Ascending aorta (tissue), 2 donors: ENCODE measurements around the gene SLC9A1. TPM values are rescaled to one million over a fixed set of nuclear protein-coding genes. Genes with fewer than 3 reads are reported as not detected.
A peak's percentile ranks its signal among the peaks of the same experiment; 100 is the strongest.

Experiments used
- DNase-seq, 2 donors: peaks; one replicate each; pipeline ENCODE4 v3.0.0-alpha.2; 2019; ENCODE audit warnings: low spot score in 2 of 2
- H3K27ac ChIP-seq, 2 donors: fragments of 200-600 bp; sonication (generic); one replicate each; pipeline ENCODE4 v1.5.1; 2016 to 2017; ENCODE audit warnings: mild to moderate bottlenecking in 1 of 2
- H3K27me3 ChIP-seq: fragments of 200-600 bp; sonication (generic); one replicate; pipeline ENCODE4 v1.5.1; 2017
- H3K36me3 ChIP-seq, 2 donors: fragments of 200-600 bp; sonication (generic); one replicate each; pipeline ENCODE4 v1.5.1; 2016
- H3K4me1 ChIP-seq, 2 donors: fragments of 200-600 bp; sonication (generic); one replicate each; pipeline ENCODE4 v1.5.1; 2016 to 2017; ENCODE audit warnings: mild to moderate bottlenecking in 1 of 2
- H3K4me3 ChIP-seq, 2 donors: fragments of 200-600 bp; sonication (generic); one replicate each; pipeline ENCODE4 v1.5.1; 2016 to 2017; ENCODE audit warnings: mild to moderate bottlenecking in 1 of 2
- H3K9me3 ChIP-seq, 2 donors: fragments of 200-600 bp; sonication (generic); one replicate each; pipeline ENCODE4 v1.5.1; 2016
- CTCF ChIP-seq, 3 experiments: fragments of 200-600 bp in 2 of 3; fragments of 450-650 bp in 1 of 3; sonication (generic) in 2 of 3; IDR thresholded peaks; one replicate each; pipeline ENCODE4 v1.5.1; 2016 to 2019; ENCODE audit warnings: antibody characterized with exemption in 3 of 3, mild to moderate bottlenecking in 1 of 3, moderate library complexity in 1 of 3
- intact Hi-C: fragments of 100-400 bp; cut with DNase I; formaldehyde crosslinking; loops from one replicate; pipeline ENCODE4 v1.15.1; 2023
- total RNA-seq: library from RNA; depleted of rRNA; stranded (reverse); fragments of >200 nt; gene quantifications from one replicate; pipeline ENCODE4 v1.1.0, GENCODE V29; 2016

The SLC9A1 gene
- total RNA-seq, 1 donor from 2014 or later = 22.0 TPM

GRCh38 chr1:27153927-27154358 is 982 bp downstream of the SLC9A1 start:
- H3K9me3 ChIP-seq = no peaks in the 10 kb centered on the region
- TF ChIP-seq CTCF (IDR thresholded peaks at IDR 0.05) = no peak
- no peaks in the 10 kb centered on the region for H3K36me3 ChIP-seq
- no peak for DNase-seq
- H3K27ac ChIP-seq = peak overlapping the region; percentile 80 to 89
- H3K4me1 ChIP-seq = peaks cover 24 to 30% of the 10 kb centered on the region in 2 donors
- H3K27me3 ChIP-seq = no peaks in the 10 kb centered on the region
- intact Hi-C loops = loop anchor here (2.0 to 5.0 kb wide), 4 partner anchors 35 to 155 kb away; no protein-coding TSS in a partner anchor
- peak overlapping the region; percentile 72 to 82 for H3K4me3 ChIP-seq

GRCh38 chr1:27153549-27153886 is 1.4 kb downstream of the SLC9A1 start:
- H3K4me1 ChIP-seq = peaks cover 24 to 34% of the 10 kb centered on the region in 2 donors
- H3K9me3 ChIP-seq = no peaks in the 10 kb centered on the region
- intact Hi-C loops = loop anchor here (5.0 kb wide), 1 partner anchor 111 kb away; no protein-coding TSS in a partner anchor
- no peak for DNase-seq
- no peak for TF ChIP-seq CTCF (IDR thresholded peaks at IDR 0.05)
- H3K36me3 ChIP-seq = no peaks in the 10 kb centered on the region
- peak overlapping the region; percentile 80 to 89 for H3K27ac ChIP-seq
- no peaks in the 10 kb centered on the region for H3K27me3 ChIP-seq
- H3K4me3 ChIP-seq = peak overlapping the region; percentile 72 to 82

GRCh38 chr1:27152829-27153548 is 1.9 kb downstream of the SLC9A1 start:
- intact Hi-C loops = loop anchor here (5.0 kb wide), 1 partner anchor 111 kb away; no protein-coding TSS in a partner anchor
- H3K27ac ChIP-seq = peak overlapping the region; percentile 80 to 89
- no peak for DNase-seq

GRCh38 chr1:27152004-27152828 is 2.7 kb downstream of the SLC9A1 start:
- peak overlapping the region; percentile 72 to 82 for H3K4me3 ChIP-seq
- H3K27ac ChIP-seq = peak overlapping the region; percentile 80 to 89
- no peak for DNase-seq
- intact Hi-C loops = loop anchor here (5.0 kb wide), 1 partner anchor 110 kb away; no protein-coding TSS in a partner anchor
- H3K27me3 ChIP-seq = no peaks in the 10 kb centered on the region
- no peaks in the 10 kb centered on the region for H3K36me3 ChIP-seq
- peaks cover 24 to 34% of the 10 kb centered on the region in 2 donors for H3K4me1 ChIP-seq
- no peaks in the 10 kb centered on the region for H3K9me3 ChIP-seq
- no peak for TF ChIP-seq CTCF (IDR thresholded peaks at IDR 0.05)

More at GRCh38 chr1:27152829-27153548, 1.9 kb downstream of the SLC9A1 start:
- Histone ChIP-seq H3K4me1 (peaks cover 24 to 34% of the 10 kb centered on the region in 2 donors), H3K4me3 (peak overlapping the region; percentile 72 to 82), H3K9me3 (no peaks in the 10 kb centered on the region), H3K27me3 (no peaks in the 10 kb centered on the region), H3K36me3 (no peaks in the 10 kb centered on the region)
- no peak for TF ChIP-seq CTCF (IDR thresholded peaks at IDR 0.05)

GRCh38 chr1:27150641-27151040 is 4.3 kb downstream of the SLC9A1 start:
- intact Hi-C loops = loop anchor here (5.0 kb wide), 1 partner anchor 108 kb away; no protein-coding TSS in a partner anchor
- Histone ChIP-seq H3K36me3 (no peaks in the 10 kb centered on the region), H3K27me3 (no peaks in the 10 kb centered on the region), H3K4me3 (no peak overlapping the region), H3K9me3 (no peaks in the 10 kb centered on the region), H3K4me1 (peaks cover 30 to 44% of the 10 kb centered on the region in 2 donors), H3K27ac (peak overlapping the region in 1 of 2 donors; percentile 49)
- no peak for DNase-seq
- TF ChIP-seq CTCF (IDR thresholded peaks at IDR 0.05) = no peak
